ENCODE data around the gene CLCA1.

DNA sequence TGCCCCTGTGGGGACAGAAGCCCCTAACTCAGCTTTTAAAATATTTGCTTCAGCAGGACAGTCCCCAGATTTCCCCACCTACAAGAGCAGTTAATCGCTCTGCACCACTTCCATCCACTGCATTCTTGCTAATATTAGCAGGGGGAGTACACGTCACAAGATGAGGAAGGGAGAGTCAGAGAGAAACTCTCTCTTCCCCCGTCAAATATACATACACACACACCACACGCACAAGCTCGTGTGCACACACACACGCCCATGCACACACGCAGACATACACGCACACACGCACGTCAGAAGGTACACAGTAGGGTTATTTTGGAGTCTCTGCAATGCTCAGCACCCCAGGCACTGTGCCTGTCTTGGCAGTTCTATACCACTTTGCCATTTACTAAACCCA is 2.1 kb downstream of the CLCA1 start:
- TF ChIP-seq POLR2A (IDR thresholded peaks at IDR 0.05) (no peak), POLR2AphosphoS5 (IDR thresholded peaks at IDR 0.05) (no peak)
- TF ChIP-seq, protein P1, sequence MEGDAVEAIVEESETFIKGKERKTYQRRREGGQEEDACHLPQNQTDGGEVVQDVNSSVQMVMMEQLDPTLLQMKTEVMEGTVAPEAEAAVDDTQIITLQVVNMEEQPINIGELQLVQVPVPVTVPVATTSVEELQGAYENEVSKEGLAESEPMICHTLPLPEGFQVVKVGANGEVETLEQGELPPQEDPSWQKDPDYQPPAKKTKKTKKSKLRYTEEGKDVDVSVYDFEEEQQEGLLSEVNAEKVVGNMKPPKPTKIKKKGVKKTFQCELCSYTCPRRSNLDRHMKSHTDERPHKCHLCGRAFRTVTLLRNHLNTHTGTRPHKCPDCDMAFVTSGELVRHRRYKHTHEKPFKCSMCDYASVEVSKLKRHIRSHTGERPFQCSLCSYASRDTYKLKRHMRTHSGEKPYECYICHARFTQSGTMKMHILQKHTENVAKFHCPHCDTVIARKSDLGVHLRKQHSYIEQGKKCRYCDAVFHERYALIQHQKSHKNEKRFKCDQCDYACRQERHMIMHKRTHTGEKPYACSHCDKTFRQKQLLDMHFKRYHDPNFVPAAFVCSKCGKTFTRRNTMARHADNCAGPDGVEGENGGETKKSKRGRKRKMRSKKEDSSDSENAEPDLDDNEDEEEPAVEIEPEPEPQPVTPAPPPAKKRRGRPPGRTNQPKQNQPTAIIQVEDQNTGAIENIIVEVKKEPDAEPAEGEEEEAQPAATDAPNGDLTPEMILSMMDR (IDR thresholded peaks at IDR 0.05) = no peak
